Subcutaneous preadipocyte (primary cell): ENCODE data around the gene CDY1. TPM values are rescaled to one million over a fixed set of nuclear protein-coding genes. Genes with fewer than 3 reads are reported as not detected.

Experiments used
- total RNA-seq: library from RNA; depleted of rRNA; stranded (reverse); fragments of >200 nt; gene quantifications from 2 replicates; pipeline ENCODE4 v1.2.3, GENCODE V29; 2012

Gene CDY1
- total RNA-seq, result not detected in 2 replicates

DNA sequence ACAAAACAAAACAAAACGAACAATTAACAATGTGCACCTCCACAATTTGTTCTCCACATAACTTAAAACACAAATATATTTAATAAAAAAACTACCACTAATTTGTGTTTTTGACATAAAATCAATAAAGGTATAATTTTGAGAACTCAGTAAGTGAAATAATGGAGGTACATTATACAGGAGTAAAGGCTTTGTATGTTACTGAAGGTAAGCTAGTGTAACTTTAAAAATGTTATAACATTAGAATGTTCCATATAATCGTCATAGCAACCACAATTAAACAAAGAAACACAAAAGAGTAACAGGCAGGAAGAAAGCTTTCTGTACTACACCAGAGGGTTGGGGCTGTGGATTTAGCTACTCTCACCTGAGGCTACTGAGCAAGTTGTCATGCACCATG, at the start of gene CDY1:
Gene CDY1, plus strand, starts transcription at position 301 of the 400 bp plus-strand sequence. CDS start 326 bp downstream, outside the sequence.

